Measurements from ENCODE around the gene GPNMB.
A peak's percentile ranks its signal among the peaks of the same experiment; 100 is the strongest.
"Not testable (repeated sequence)": the region's sequence is repeated elsewhere in the genome, so short reads cannot be mapped to it uniquely, and the experiment has no call there.

The GPNMB gene

GRCh38 chr7:23294549-23295400 lies 48.2 kb downstream of the GPNMB start:
- 91 to 92% methylated on average over 6 of the region's 6 CpGs for WGBS, 2 experiments
- H3K4me1 ChIP-seq (ENCODE audit: control insufficient read depth, insufficient read depth, low read length), result peaks cover 5% of the 10 kb centered on the region

GRCh38 chr7:23295401-23295697 lies 48.8 kb downstream of the GPNMB start:
- no peak overlapping the region for H3K4me3 ChIP-seq (ENCODE audit: insufficient read depth, low read depth, low read length)
- H3K4me1 ChIP-seq (ENCODE audit: control insufficient read depth, insufficient read depth, low read length), result peaks cover 5% of the 10 kb centered on the region
- no peak overlapping the region for H3K27ac ChIP-seq (ENCODE audit: insufficient read depth, low read depth, low read length, poor library complexity, severe bottlenecking)
- H3K9me3 ChIP-seq (ENCODE audit: control insufficient read depth, low read length), result no peaks in the 10 kb centered on the region
- no peaks in the 10 kb centered on the region for H3K27me3 ChIP-seq (ENCODE audit: control insufficient read depth, insufficient read depth, low read length, poor library complexity, severe bottlenecking)
- H3K36me3 ChIP-seq (ENCODE audit: control insufficient read depth, insufficient read depth, low read length), result no peaks in the 10 kb centered on the region

More at GRCh38 chr7:23294549-23295400, 48.2 kb downstream of the GPNMB start:
- Histone ChIP-seq H3K27me3 (ENCODE audit: control insufficient read depth, insufficient read depth, low read length, poor library complexity, severe bottlenecking) (no peaks in the 10 kb centered on the region), H3K9me3 (ENCODE audit: control insufficient read depth, low read length) (no peaks in the 10 kb centered on the region), H3K27ac (ENCODE audit: insufficient read depth, low read depth, low read length, poor library complexity, severe bottlenecking) (no peak overlapping the region), H3K4me3 (ENCODE audit: insufficient read depth, low read depth, low read length) (no peak overlapping the region), H3K36me3 (ENCODE audit: control insufficient read depth, insufficient read depth, low read length) (no peaks in the 10 kb centered on the region)

- Histone ChIP-seq H3K4me3 (ENCODE audit: insufficient read depth, low read depth, low read length) (peak overlapping the region; percentile 90), H3K27ac (ENCODE audit: insufficient read depth, low read depth, low read length, poor library complexity, severe bottlenecking) (no peak overlapping the region), H3K36me3 (ENCODE audit: control insufficient read depth, insufficient read depth, low read length) (peaks cover 3% of the 10 kb centered on the region)
These were observed 51.7 kb downstream of the GPNMB start for GRCh38 chr7:23298141-23298881.

GRCh38 chr7:23298885-23299769 lies 52.6 kb downstream of the GPNMB start, which contains the start of gene MALSU1:
TSS of gene MALSU1 (plus strand) at chr7:23299339. CDS start at chr7:23299353, 14 bp downstream.
- Histone ChIP-seq H3K27ac (ENCODE audit: insufficient read depth, low read depth, low read length, poor library complexity, severe bottlenecking) (no peak within 1 kb of the TSS), H3K36me3 (ENCODE audit: control insufficient read depth, insufficient read depth, low read length) (peaks cover 7% of the 10 kb centered on the region), H3K27me3 (ENCODE audit: control insufficient read depth, insufficient read depth, low read length, poor library complexity, severe bottlenecking) (no peaks in the 10 kb centered on the region), H3K4me3 (ENCODE audit: insufficient read depth, low read depth, low read length) (peak within 1 kb of the TSS; percentile 90), H3K4me1 (ENCODE audit: control insufficient read depth, insufficient read depth, low read length) (no peaks in the 10 kb centered on the region), H3K9me3 (ENCODE audit: control insufficient read depth, low read length) (no peaks in the 10 kb centered on the region)
- WGBS, 2 experiments, result 1 to 2% methylated on average over 57 to 59 of the region's 59 CpGs

More at GRCh38 chr7:23298141-23298881, 51.7 kb downstream of the GPNMB start:
- WGBS, 2 experiments, result 94 to 95% methylated on average over 10 to 11 of the region's 11 CpGs
- Histone ChIP-seq H3K4me1 (ENCODE audit: control insufficient read depth, insufficient read depth, low read length) (no peaks in the 10 kb centered on the region), H3K27me3 (ENCODE audit: control insufficient read depth, insufficient read depth, low read length, poor library complexity, severe bottlenecking) (no peaks in the 10 kb centered on the region), H3K9me3 (ENCODE audit: control insufficient read depth, low read length) (no peaks in the 10 kb centered on the region)

- WGBS, 2 experiments, result 29 to 36% methylated on average over 9 to 12 of the region's 12 CpGs
- H3K27ac ChIP-seq (ENCODE audit: insufficient read depth, low read depth, low read length, poor library complexity, severe bottlenecking), result no peak overlapping the region
- no peaks in the 10 kb centered on the region for H3K4me1 ChIP-seq (ENCODE audit: control insufficient read depth, insufficient read depth, low read length)
These were observed 53.3 kb downstream of the GPNMB start for GRCh38 chr7:23299770-23300300.

GRCh38 chr7:23306936-23307521 lies 60.5 kb downstream of the GPNMB start:
- Histone ChIP-seq H3K4me1 (ENCODE audit: control insufficient read depth, insufficient read depth, low read length) (no peaks in the 10 kb centered on the region), H3K27me3 (ENCODE audit: control insufficient read depth, insufficient read depth, low read length, poor library complexity, severe bottlenecking) (no peaks in the 10 kb centered on the region), H3K4me3 (ENCODE audit: insufficient read depth, low read depth, low read length) (no peak overlapping the region), H3K9me3 (ENCODE audit: control insufficient read depth, low read length) (no peaks in the 10 kb centered on the region), H3K27ac (ENCODE audit: insufficient read depth, low read depth, low read length, poor library complexity, severe bottlenecking) (no peak overlapping the region), H3K36me3 (ENCODE audit: control insufficient read depth, insufficient read depth, low read length) (peaks cover 40% of the 10 kb centered on the region)
- 90 to 94% methylated on average over 2 of the region's 2 CpGs for WGBS, 2 experiments

More at GRCh38 chr7:23299770-23300300, 53.3 kb downstream of the GPNMB start:
- Histone ChIP-seq H3K36me3 (ENCODE audit: control insufficient read depth, insufficient read depth, low read length) (peaks cover 7% of the 10 kb centered on the region), H3K4me3 (ENCODE audit: insufficient read depth, low read depth, low read length) (peak overlapping the region; percentile 90), H3K27me3 (ENCODE audit: control insufficient read depth, insufficient read depth, low read length, poor library complexity, severe bottlenecking) (no peaks in the 10 kb centered on the region), H3K9me3 (ENCODE audit: control insufficient read depth, low read length) (no peaks in the 10 kb centered on the region)

GRCh38 chr7:23308754-23309153 lies 62.2 kb downstream of the GPNMB start:
- no peak overlapping the region for H3K27ac ChIP-seq (ENCODE audit: insufficient read depth, low read depth, low read length, poor library complexity, severe bottlenecking)
- no peaks in the 10 kb centered on the region for H3K9me3 ChIP-seq (ENCODE audit: control insufficient read depth, low read length)
- no peaks in the 10 kb centered on the region for H3K4me1 ChIP-seq (ENCODE audit: control insufficient read depth, insufficient read depth, low read length)
- 98 to 99% methylated on average over 5 to 6 of the region's 6 CpGs for WGBS, 2 experiments
- no peaks in the 10 kb centered on the region for H3K27me3 ChIP-seq (ENCODE audit: control insufficient read depth, insufficient read depth, low read length, poor library complexity, severe bottlenecking)
- no peak overlapping the region for H3K4me3 ChIP-seq (ENCODE audit: insufficient read depth, low read depth, low read length)
- peaks cover 45% of the 10 kb centered on the region for H3K36me3 ChIP-seq (ENCODE audit: control insufficient read depth, insufficient read depth, low read length)

GRCh38 chr7:23312141-23312540 lies 65.6 kb downstream of the GPNMB start:
- H3K27ac ChIP-seq (ENCODE audit: insufficient read depth, low read depth, low read length, poor library complexity, severe bottlenecking); H3K27me3 ChIP-seq (ENCODE audit: control insufficient read depth, insufficient read depth, low read length, poor library complexity, severe bottlenecking); H3K4me1 ChIP-seq (ENCODE audit: control insufficient read depth, insufficient read depth, low read length); H3K4me3 ChIP-seq (ENCODE audit: insufficient read depth, low read depth, low read length); H3K9me3 ChIP-seq (ENCODE audit: control insufficient read depth, low read length): not testable (repeated sequence)
- WGBS, 2 experiments, result 86 to 91% methylated on average over 2 of the region's 2 CpGs
- H3K36me3 ChIP-seq (ENCODE audit: control insufficient read depth, insufficient read depth, low read length), result peaks cover 51% of the 10 kb centered on the region

- Histone ChIP-seq H3K27me3 (ENCODE audit: control insufficient read depth, insufficient read depth, low read length, poor library complexity, severe bottlenecking) (no peaks in the 10 kb centered on the region), H3K9me3 (ENCODE audit: control insufficient read depth, low read length) (no peaks in the 10 kb centered on the region), H3K36me3 (ENCODE audit: control insufficient read depth, insufficient read depth, low read length) (peaks cover 47% of the 10 kb centered on the region), H3K4me1 (ENCODE audit: control insufficient read depth, insufficient read depth, low read length) (no peaks in the 10 kb centered on the region), H3K4me3 (ENCODE audit: insufficient read depth, low read depth, low read length) (no peak overlapping the region), H3K27ac (ENCODE audit: insufficient read depth, low read depth, low read length, poor library complexity, severe bottlenecking) (no peak overlapping the region)
- WGBS, 2 experiments, result 93 to 96% methylated on average over 7 of the region's 7 CpGs
These were observed 68.8 kb downstream of the GPNMB start for GRCh38 chr7:23315366-23315765.
